Measurements from ENCODE around the gene CLEC2L.

The CLEC2L gene

DNA sequence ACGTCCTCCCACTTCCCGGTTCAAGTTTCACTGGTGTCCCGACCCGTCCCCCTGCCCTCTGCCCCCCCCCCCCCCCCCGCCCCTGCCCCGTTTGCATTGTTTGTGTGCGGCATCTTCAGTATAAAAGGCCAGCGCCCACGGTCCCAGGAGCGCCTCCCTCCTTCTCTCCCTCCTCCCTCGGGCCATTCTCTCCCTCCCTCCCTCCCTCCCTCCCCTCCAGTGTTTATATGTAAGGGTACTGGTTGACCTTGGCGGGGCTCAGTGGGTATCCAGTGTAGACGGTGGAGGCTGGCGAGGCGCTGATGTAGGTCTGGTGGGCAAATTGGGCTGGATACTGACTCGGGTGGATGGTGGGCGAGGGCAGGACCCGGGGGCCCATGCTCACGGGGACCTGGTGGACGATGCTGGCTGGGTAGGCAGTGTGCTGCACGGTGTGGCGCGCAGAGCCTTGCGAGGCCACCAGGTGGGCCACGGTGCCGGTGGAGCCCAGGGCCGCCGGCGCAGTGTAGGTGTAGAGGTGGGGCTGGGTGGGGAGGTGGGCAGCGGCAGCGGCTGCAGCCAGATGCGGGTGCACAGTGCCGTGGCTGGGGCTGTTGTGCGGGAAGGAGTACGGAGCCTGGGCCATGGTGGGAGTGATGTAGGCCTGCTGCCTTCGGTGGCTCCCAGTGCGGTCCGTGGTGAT lies 49.4 kb downstream of the CLEC2L start:
- 98% methylated on average over 16 of the region's 38 CpGs for WGBS (ENCODE audit: insufficient coverage)
- Histone ChIP-seq H3K36me3 (ENCODE audit: control insufficient read depth in 4 of 4, insufficient read depth in 4 of 4, low read length in 3 of 4) (peaks cover 7 to 42% (median 16%) of the 10 kb centered on the region in 4 experiments), H3K27me3 (replicated peaks in 2 of 5; ENCODE audit: control insufficient read depth in 4 of 5, insufficient read depth in 5 of 5, low read length in 4 of 5) (no peaks in the 10 kb centered on the region), H3K4me1 (ENCODE audit: control extremely low read depth in 1 of 4, control insufficient read depth in 4 of 4, insufficient read depth in 4 of 4, low read length in 3 of 4) (no peaks in the 10 kb centered on the region), H3K9me3 (ENCODE audit: control extremely low read depth in 1 of 5, control insufficient read depth in 4 of 5, insufficient read depth in 2 of 5, low read depth in 1 of 5, low read length in 4 of 5) (no peaks in the 10 kb centered on the region), H3K4me3 (ENCODE audit: control insufficient read depth in 1 of 7, extremely low read depth in 1 of 7, insufficient read depth in 4 of 7, low read depth in 2 of 7, low read length in 6 of 7) (no peak overlapping the region), H3K27ac (ENCODE audit: insufficient read depth in 1 of 2, low read depth in 1 of 2, low read length in 2 of 2, poor library complexity in 1 of 2, severe bottlenecking in 2 of 2) (no peak overlapping the region)
- ChIA-PET POLR2A (no interaction called here), CTCF (no interaction called here)
- no peak for DNase-seq

DNA sequence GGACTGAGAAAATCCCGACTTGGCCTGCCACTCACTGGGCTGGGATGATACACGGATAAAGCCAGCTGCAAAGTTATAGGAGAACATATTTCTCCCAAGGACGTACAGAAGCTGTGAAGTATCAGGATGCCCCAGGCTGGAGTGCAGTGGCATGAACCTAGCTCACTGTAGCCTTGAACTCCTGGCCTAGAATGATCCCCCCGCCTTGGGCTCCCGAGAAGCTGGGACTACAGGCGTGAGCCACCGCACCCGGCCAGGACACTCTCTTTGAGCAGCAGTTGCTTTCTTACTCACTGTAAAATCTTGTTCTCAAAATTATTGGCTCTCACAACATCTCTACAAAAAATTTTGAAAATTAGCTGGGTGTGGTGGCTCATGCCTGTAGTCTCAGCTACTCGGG lies 50.4 kb downstream of the CLEC2L start:
- ChIA-PET CTCF (no interaction called here), POLR2A (no interaction called here)
- DNase-seq: no peak
- Histone ChIP-seq H3K9me3 (ENCODE audit: control extremely low read depth in 1 of 5, control insufficient read depth in 4 of 5, insufficient read depth in 2 of 5, low read depth in 1 of 5, low read length in 4 of 5) (no peaks in the 10 kb centered on the region), H3K27ac (ENCODE audit: insufficient read depth in 1 of 2, low read depth in 1 of 2, low read length in 2 of 2, poor library complexity in 1 of 2, severe bottlenecking in 2 of 2) (no peak overlapping the region), H3K27me3 (replicated peaks in 2 of 5; ENCODE audit: control insufficient read depth in 4 of 5, insufficient read depth in 5 of 5, low read length in 4 of 5) (no peaks in the 10 kb centered on the region), H3K4me1 (ENCODE audit: control extremely low read depth in 1 of 4, control insufficient read depth in 4 of 4, insufficient read depth in 4 of 4, low read length in 3 of 4) (no peaks in the 10 kb centered on the region), H3K36me3 (ENCODE audit: control insufficient read depth in 4 of 4, insufficient read depth in 4 of 4, low read length in 3 of 4) (peaks cover 7 to 42% (median 14%) of the 10 kb centered on the region in 4 experiments), H3K4me3 (ENCODE audit: control insufficient read depth in 1 of 7, extremely low read depth in 1 of 7, insufficient read depth in 4 of 7, low read depth in 2 of 7, low read length in 6 of 7) (no peak overlapping the region)
- 98% methylated on average over 6 of the region's 9 CpGs for WGBS (ENCODE audit: insufficient coverage)

DNA sequence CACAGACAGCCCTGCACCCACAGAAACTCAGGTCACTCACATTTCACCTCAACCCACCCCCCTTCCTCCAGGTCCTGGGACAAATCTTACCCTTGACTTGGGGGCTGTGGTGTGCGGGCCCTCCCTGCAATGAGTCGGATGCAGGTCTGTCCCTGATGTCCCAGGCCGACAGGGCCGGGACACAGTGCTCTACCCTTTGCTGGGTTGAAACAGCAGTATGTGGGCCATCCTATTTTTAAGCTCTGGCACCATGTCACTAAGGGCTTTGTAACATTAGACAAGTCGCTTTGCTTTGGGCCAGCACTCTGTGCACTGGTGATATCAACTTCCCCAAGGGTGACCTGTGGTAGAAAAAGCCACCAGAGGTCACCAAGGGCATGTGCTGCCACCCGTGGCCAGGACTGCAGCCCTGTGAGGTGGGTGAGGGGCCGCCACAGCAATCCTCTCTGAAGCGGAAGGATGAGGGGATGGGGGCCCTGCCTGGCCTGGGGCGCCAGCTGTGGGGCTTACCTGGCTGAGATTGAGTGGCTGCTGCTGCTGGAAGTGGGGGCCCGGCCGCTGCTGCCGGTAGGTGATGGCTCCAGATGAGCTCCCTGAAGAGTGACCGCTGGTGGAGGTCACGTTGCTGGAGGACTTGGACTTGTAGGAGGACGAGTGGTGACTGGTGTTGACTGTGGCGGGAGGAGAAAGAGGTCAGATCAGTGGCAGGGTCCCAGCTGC lies 51.3 kb downstream of the CLEC2L start:
- DNase-seq: no peak
- no peaks in the 10 kb centered on the region for H3K27me3 ChIP-seq (replicated peaks in 2 of 5; ENCODE audit: control insufficient read depth in 4 of 5, insufficient read depth in 5 of 5, low read length in 4 of 5)
- peaks cover 0 to 1% (median 0%) of the 10 kb centered on the region in 4 experiments for H3K4me1 ChIP-seq (ENCODE audit: control extremely low read depth in 1 of 4, control insufficient read depth in 4 of 4, insufficient read depth in 4 of 4, low read length in 3 of 4)
- H3K27ac ChIP-seq (ENCODE audit: insufficient read depth in 1 of 2, low read depth in 1 of 2, low read length in 2 of 2, poor library complexity in 1 of 2, severe bottlenecking in 2 of 2): no peak overlapping the region
- no peak overlapping the region for H3K4me3 ChIP-seq (ENCODE audit: control insufficient read depth in 1 of 7, extremely low read depth in 1 of 7, insufficient read depth in 4 of 7, low read depth in 2 of 7, low read length in 6 of 7)
- peaks cover 7 to 48% (median 17%) of the 10 kb centered on the region in 4 experiments for H3K36me3 ChIP-seq (ENCODE audit: control insufficient read depth in 4 of 4, insufficient read depth in 4 of 4, low read length in 3 of 4)
- ChIA-PET POLR2A (no interaction called here), CTCF (interaction anchor here (1.3 kb wide), 1 partner anchor 25 kb away, joined by 3 read pairs; no protein-coding TSS in a partner anchor)
- WGBS (ENCODE audit: insufficient coverage): 93% methylated on average over 16 of the region's 16 CpGs
- H3K9me3 ChIP-seq (ENCODE audit: control extremely low read depth in 1 of 5, control insufficient read depth in 4 of 5, insufficient read depth in 2 of 5, low read depth in 1 of 5, low read length in 4 of 5): no peaks in the 10 kb centered on the region

DNA sequence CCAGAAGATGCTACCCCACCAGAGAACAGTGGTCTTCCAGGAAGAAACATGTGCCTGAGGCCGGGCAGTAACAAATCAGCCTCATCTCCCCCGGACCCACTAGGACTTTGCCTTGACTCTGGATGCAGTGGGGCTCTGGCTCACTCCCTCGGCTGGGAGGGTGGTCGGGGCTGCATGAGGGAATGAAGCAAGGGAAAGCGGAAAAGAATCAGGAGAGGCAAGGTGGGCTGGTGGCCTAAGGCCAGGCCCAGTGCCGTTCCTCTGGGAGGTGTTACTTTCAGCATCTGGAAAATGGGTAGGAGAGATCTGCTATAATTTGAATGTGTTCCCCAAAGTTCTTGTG lies 51.8 kb downstream of the CLEC2L start:
- POLR2A ChIA-PET: no interaction called here
- H3K9me3 ChIP-seq (ENCODE audit: control extremely low read depth in 1 of 5, control insufficient read depth in 4 of 5, insufficient read depth in 2 of 5, low read depth in 1 of 5, low read length in 4 of 5): no peaks in the 10 kb centered on the region
- no peaks in the 10 kb centered on the region for H3K27me3 ChIP-seq (replicated peaks in 2 of 5; ENCODE audit: control insufficient read depth in 4 of 5, insufficient read depth in 5 of 5, low read length in 4 of 5)
- no peak for DNase-seq
- H3K36me3 ChIP-seq (ENCODE audit: control insufficient read depth in 4 of 4, insufficient read depth in 4 of 4, low read length in 3 of 4): peaks cover 8 to 53% (median 20%) of the 10 kb centered on the region in 4 experiments
- CTCF ChIA-PET: interaction anchor here (1.3 kb wide), 1 partner anchor 25 kb away, joined by 3 read pairs; no protein-coding TSS in a partner anchor
- H3K4me1 ChIP-seq (ENCODE audit: control extremely low read depth in 1 of 4, control insufficient read depth in 4 of 4, insufficient read depth in 4 of 4, low read length in 3 of 4): peaks cover 0 to 6% (median 0%) of the 10 kb centered on the region in 4 experiments
- WGBS (ENCODE audit: insufficient coverage): 96% methylated on average over 6 of the region's 6 CpGs
- no peak overlapping the region for H3K4me3 ChIP-seq (ENCODE audit: control insufficient read depth in 1 of 7, extremely low read depth in 1 of 7, insufficient read depth in 4 of 7, low read depth in 2 of 7, low read length in 6 of 7)
- H3K27ac ChIP-seq (ENCODE audit: insufficient read depth in 1 of 2, low read depth in 1 of 2, low read length in 2 of 2, poor library complexity in 1 of 2, severe bottlenecking in 2 of 2): no peak overlapping the region

DNA sequence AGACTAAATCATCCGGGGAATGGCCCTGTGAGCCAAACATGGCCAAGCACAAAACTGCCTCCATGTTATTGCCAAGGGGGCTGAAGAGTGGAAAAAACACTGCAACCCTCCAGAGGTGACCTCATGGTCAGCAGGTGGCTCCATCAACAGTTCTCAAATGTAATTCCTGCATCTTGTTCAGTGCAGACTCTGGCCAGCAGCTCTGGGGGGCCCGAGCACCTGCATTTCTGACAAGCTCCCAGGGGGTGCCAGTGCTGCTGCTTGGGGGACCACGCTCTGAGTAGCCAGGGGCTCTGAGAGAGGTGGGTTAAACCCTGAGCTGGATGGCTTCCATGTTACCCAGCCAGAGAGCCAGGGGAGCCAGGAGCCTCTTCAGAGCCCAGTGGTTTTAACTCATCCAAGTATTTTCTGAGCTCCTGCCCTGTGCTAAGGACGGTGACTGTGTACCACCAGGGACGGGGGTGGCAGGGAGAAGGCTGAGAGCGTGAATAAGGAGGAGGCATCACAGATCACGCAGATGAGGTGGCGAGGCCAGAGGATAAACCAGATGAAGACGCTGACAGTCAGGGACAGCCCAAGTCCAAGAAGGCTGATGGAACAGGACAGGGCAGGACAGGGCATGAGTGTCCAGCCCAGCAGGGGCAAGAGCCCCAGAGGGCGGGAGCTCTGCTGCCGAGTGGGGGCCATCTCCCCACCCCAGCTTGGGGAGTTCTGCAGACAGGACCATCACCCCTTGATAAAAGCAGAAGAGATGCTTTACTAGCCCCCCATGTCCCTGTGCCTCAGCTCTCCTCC lies 52.9 kb downstream of the CLEC2L start:
- H3K27ac ChIP-seq (ENCODE audit: insufficient read depth in 1 of 2, low read depth in 1 of 2, low read length in 2 of 2, poor library complexity in 1 of 2, severe bottlenecking in 2 of 2): no peak overlapping the region
- no peak for DNase-seq
- CTCF ChIA-PET: interaction anchor here (1.0 to 1.4 kb wide), 2 partner anchors 13 to 25 kb away, joined by 5 to 6 read pairs; no protein-coding TSS in a partner anchor
- no peaks in the 10 kb centered on the region for H3K27me3 ChIP-seq (replicated peaks in 2 of 5; ENCODE audit: control insufficient read depth in 4 of 5, insufficient read depth in 5 of 5, low read length in 4 of 5)
- H3K4me3 ChIP-seq (ENCODE audit: control insufficient read depth in 1 of 7, extremely low read depth in 1 of 7, insufficient read depth in 4 of 7, low read depth in 2 of 7, low read length in 6 of 7): no peak overlapping the region
- POLR2A ChIA-PET: no interaction called here
- H3K4me1 ChIP-seq (ENCODE audit: control extremely low read depth in 1 of 4, control insufficient read depth in 4 of 4, insufficient read depth in 4 of 4, low read length in 3 of 4): peaks cover 0 to 10% (median 0%) of the 10 kb centered on the region in 4 experiments
- 99% methylated on average over 11 of the region's 11 CpGs for WGBS (ENCODE audit: insufficient coverage)
- H3K9me3 ChIP-seq (ENCODE audit: control extremely low read depth in 1 of 5, control insufficient read depth in 4 of 5, insufficient read depth in 2 of 5, low read depth in 1 of 5, low read length in 4 of 5): no peaks in the 10 kb centered on the region
- H3K36me3 ChIP-seq (ENCODE audit: control insufficient read depth in 4 of 4, insufficient read depth in 4 of 4, low read length in 3 of 4): peaks cover 8 to 56% (median 26%) of the 10 kb centered on the region in 4 experiments

DNA sequence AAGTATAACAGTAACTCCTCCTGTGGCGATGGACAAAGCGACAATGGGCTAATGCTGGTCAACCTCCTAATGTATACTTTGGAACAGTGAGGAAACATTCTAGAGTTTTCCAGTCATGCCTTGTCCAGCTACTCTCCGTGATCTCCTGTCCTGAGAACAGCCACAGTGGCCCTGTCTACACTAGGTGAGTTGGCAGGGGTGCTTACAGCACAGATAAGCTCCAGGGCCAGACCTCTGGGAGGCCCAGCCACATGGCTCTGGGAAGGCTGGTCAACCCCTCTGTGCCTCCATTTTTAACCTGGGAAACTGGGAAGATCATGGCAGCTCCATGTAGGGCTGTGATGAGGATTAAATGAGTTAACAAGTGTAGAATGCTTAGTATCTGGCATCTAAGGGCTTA lies 57.0 kb downstream of the CLEC2L start:
- Histone ChIP-seq H3K9me3 (ENCODE audit: control extremely low read depth in 1 of 5, control insufficient read depth in 4 of 5, insufficient read depth in 2 of 5, low read depth in 1 of 5, low read length in 4 of 5) (no peaks in the 10 kb centered on the region), H3K36me3 (ENCODE audit: control insufficient read depth in 4 of 4, insufficient read depth in 4 of 4, low read length in 3 of 4) (peaks cover 11 to 66% (median 34%) of the 10 kb centered on the region in 4 experiments), H3K4me3 (ENCODE audit: control insufficient read depth in 1 of 7, extremely low read depth in 1 of 7, insufficient read depth in 4 of 7, low read depth in 2 of 7, low read length in 6 of 7) (no peak overlapping the region), H3K27ac (ENCODE audit: insufficient read depth in 1 of 2, low read depth in 1 of 2, low read length in 2 of 2, poor library complexity in 1 of 2, severe bottlenecking in 2 of 2) (no peak overlapping the region), H3K27me3 (replicated peaks in 2 of 5; ENCODE audit: control insufficient read depth in 4 of 5, insufficient read depth in 5 of 5, low read length in 4 of 5) (no peaks in the 10 kb centered on the region), H3K4me1 (ENCODE audit: control extremely low read depth in 1 of 4, control insufficient read depth in 4 of 4, insufficient read depth in 4 of 4, low read length in 3 of 4) (peaks cover 4 to 51% (median 11%) of the 10 kb centered on the region in 4 experiments)
- POLR2A ChIA-PET: no interaction called here
- 100% methylated on average over 2 of the region's 3 CpGs for WGBS (ENCODE audit: insufficient coverage)
- no peak for DNase-seq
- CTCF ChIA-PET: interaction anchor here (1.3 to 1.6 kb wide), 2 partner anchors 10 to 12 kb away, joined by 3 to 6 read pairs; no protein-coding TSS in a partner anchor

Data from common myeloid progenitor, CD34-positive (primary cell).